ENCODE results near the gene MACROD2. TPM values are rescaled to one million over a fixed set of nuclear protein-coding genes. Genes with fewer than 3 reads are reported as not detected.

MACROD2 gene
- total and polyA plus RNA-seq, 11 donors = 0.54 to 5.4 (median 2.4) TPM

DNA sequence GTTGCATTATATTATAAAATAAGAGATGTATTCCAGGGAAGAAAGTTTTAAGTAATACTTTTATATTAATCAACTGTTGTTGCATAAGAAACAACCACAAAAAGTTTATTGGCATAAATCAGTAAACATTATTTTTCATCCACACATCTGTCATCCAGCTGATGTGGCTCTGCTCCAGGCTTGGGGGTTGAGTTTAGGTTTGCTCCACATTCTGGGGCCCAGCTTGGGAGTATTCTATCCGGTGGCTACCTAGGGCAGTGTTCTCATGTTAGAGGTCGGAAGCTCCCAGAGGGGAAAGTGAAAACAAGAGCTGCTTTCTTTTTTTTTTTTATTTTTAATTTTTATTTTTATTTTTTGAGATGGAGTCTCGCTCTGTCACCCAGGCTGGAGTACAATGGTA is 1070.5 kb downstream of the MACROD2 start:
- intact Hi-C loops (cut with DNase I) = no loop called here
- no peak for TF ChIP-seq POLR2A (IDR thresholded peaks at IDR 0.05)
- TF ChIP-seq CTCF (IDR thresholded peaks at IDR 0.05) = no peak
- Histone ChIP-seq H3K4me1 (no peaks in the 10 kb centered on the region), H3K4me3 (no peak overlapping the region), H3K27ac (no peak overlapping the region), H3K36me3 (no peaks in the 10 kb centered on the region), H3K27me3 (no peaks in the 10 kb centered on the region), H3K9me3 (peaks cover 0 to 13% (median 0%) of the 10 kb centered on the region in 12 donors)
- DNase-seq (no peak), ATAC-seq (no peak)
- 73 to 78% (median 77%) methylated on average over 3 of the region's 3 CpGs for WGBS, 4 donors

DNA sequence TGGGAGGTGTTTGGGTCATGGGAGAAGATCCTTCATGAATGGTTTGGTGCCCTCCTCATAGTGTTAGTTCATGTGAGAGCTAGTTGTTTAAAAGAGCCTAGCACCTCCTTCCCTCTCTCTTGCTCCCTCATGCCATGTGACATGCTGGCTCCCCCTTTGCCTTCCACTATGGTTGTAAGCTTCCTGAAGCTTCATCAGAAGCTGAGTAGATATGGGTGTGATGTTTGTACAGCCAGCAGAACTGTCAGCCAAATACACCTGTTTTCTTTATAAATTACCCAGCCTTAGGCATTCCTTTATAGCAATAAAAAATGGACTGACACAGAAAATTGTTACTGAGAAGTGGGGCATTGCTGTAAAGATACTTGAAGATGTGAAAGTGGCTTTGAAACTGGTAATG is 1073.2 kb downstream of the MACROD2 start:
- Histone ChIP-seq H3K27ac (no peak overlapping the region), H3K27me3 (no peaks in the 10 kb centered on the region), H3K36me3 (no peaks in the 10 kb centered on the region), H3K9me3 (peaks cover 0 to 13% (median 0%) of the 10 kb centered on the region in 12 donors), H3K4me1 (no peaks in the 10 kb centered on the region), H3K4me3 (no peak overlapping the region)
- DNase-seq (no peak), ATAC-seq (no peak)
- intact Hi-C loops (cut with DNase I) = no loop called here
- TF ChIP-seq CTCF (IDR thresholded peaks at IDR 0.05) = no peak
- TF ChIP-seq POLR2A (IDR thresholded peaks at IDR 0.05) = no peak

GRCh38 chr20:15069355-15069754 is 1074.0 kb downstream of the MACROD2 start:
- no peak for TF ChIP-seq POLR2A (IDR thresholded peaks at IDR 0.05)
- TF ChIP-seq CTCF (IDR thresholded peaks at IDR 0.05) = no peak
- H3K36me3 ChIP-seq = no peaks in the 10 kb centered on the region
- H3K27ac ChIP-seq = no peak overlapping the region
- intact Hi-C loops (cut with DNase I) = no loop called here
- WGBS, 4 donors = 86 to 90% (median 90%) methylated on average over 2 of the region's 2 CpGs
- no peaks in the 10 kb centered on the region for H3K27me3 ChIP-seq
- H3K9me3 ChIP-seq = peaks cover 0 to 13% (median 0%) of the 10 kb centered on the region in 12 donors
- DNase-seq (no peak), ATAC-seq (no peak)
- no peak overlapping the region for H3K4me3 ChIP-seq
- no peaks in the 10 kb centered on the region for H3K4me1 ChIP-seq

GRCh38 chr20:15071085-15071808 is 1075.9 kb downstream of the MACROD2 start:
- WGBS, 4 donors = 62 to 71% (median 64%) methylated on average over 2 of the region's 2 CpGs
- no peaks in the 10 kb centered on the region for H3K27me3 ChIP-seq
- TF ChIP-seq CTCF (IDR thresholded peaks at IDR 0.05) (no peak), POLR2A (IDR thresholded peaks at IDR 0.05) (no peak)
- DNase-seq = no peak
- H3K9me3 ChIP-seq = peaks cover 0 to 13% (median 0%) of the 10 kb centered on the region in 12 donors
- H3K4me3 ChIP-seq = no peak overlapping the region
- ATAC-seq = no peak
- H3K27ac ChIP-seq = no peak overlapping the region
- H3K4me1 ChIP-seq = no peaks in the 10 kb centered on the region
- intact Hi-C loops (cut with DNase I) = loop anchor here in 1 of 10 donors (10.0 kb wide), 1 partner anchor 46 kb away; no protein-coding TSS in a partner anchor
- H3K36me3 ChIP-seq = no peaks in the 10 kb centered on the region
